Upper lobe of left lung (tissue), 6 donors: Measurements from ENCODE around the gene TFCP2L1. TPM values are rescaled to one million over a fixed set of nuclear protein-coding genes. Genes with fewer than 3 reads are reported as not detected.

Experiments used
- ATAC-seq, 2 donors: fragments of 200-7000 bp; cut with Tn5 transposase; one replicate each; pipeline ENCODE4 v1.9.1; 2022; ENCODE audit warnings: mild to moderate bottlenecking in 2 of 2, moderate library complexity in 2 of 2; ENCODE audit not compliant: low FRiP score in 2 of 2
- DNase-seq, 2 donors: peaks; one replicate each; pipeline ENCODE4 v3.0.0-alpha.2; 2019 to 2020
- H3K27ac ChIP-seq, 4 donors: fragments of 200-600 bp; sonication (generic); one replicate each; pipeline ENCODE4 v1.5.1; 2016 to 2019
- H3K27me3 ChIP-seq, 4 donors: fragments of 200-600 bp; sonication (generic); one replicate each; pipeline ENCODE4 v1.5.1; 2017 to 2019
- H3K36me3 ChIP-seq, 4 donors: fragments of 200-600 bp; sonication (generic); one replicate each; pipeline ENCODE4 v1.5.1; 2016 to 2019
- H3K4me1 ChIP-seq, 4 donors: fragments of 200-600 bp; sonication (generic); one replicate each; pipeline ENCODE4 v1.5.1; 2018 to 2019
- H3K4me3 ChIP-seq, 4 donors: fragments of 200-600 bp; sonication (generic); one replicate each; pipeline ENCODE4 v1.5.1; 2017 to 2019; ENCODE audit warnings: mild to moderate bottlenecking in 2 of 4, moderate library complexity in 1 of 4
- H3K9me3 ChIP-seq, 4 donors: fragments of 200-600 bp; sonication (generic); one replicate each; pipeline ENCODE4 v1.5.1; 2018 to 2019
- CTCF ChIP-seq, 6 experiments: fragments of 450-650 bp in 4 of 6; fragments of 200-600 bp in 2 of 6; sonication (generic) in 2 of 6; IDR thresholded peaks; one replicate each; pipeline ENCODE4 v1.5.1; 2016 to 2019; ENCODE audit warnings: antibody characterized with exemption in 6 of 6
- EP300 ChIP-seq, 4 donors: sonication (generic); formaldehyde crosslinking; IDR thresholded peaks; one replicate each; pipeline ENCODE4 v1.5.1; 2017; ENCODE audit warnings: antibody characterized with exemption in 4 of 4, control low read depth in 2 of 4
- POLR2A ChIP-seq, 4 donors: fragments of 450-650 bp; IDR thresholded peaks; one replicate each; pipeline ENCODE4 v1.5.1; 2016 to 2017; ENCODE audit warnings: antibody characterized with exemption in 4 of 4, mild to moderate bottlenecking in 2 of 4
- POLR2AphosphoS5 ChIP-seq, 2 donors: sonication (generic); formaldehyde crosslinking; IDR thresholded peaks; one replicate each; pipeline ENCODE4 v1.5.1; 2017; ENCODE audit warnings: antibody characterized with exemption in 2 of 2
- WGBS, 2 donors: methylation state at CpG; one replicate each; pipeline ENCODE4 v1.1.5; 2017 to 2018; 5-methylcytosine and 5-hydroxymethylcytosine counted together
- total RNA-seq, 6 donors: library from RNA; depleted of rRNA in 4 of 6; stranded (reverse); fragments of >200 nt in 4 of 6; gene quantifications; one replicate each; pipeline versions ENCODE4 v1.1.0 to v1.2.1, GENCODE V29; 2016 to 2021
- donor health status: DM: no; HTN: no; CAD: no; lungs with moderate emphysema.
- donor health status: DM: no; HTN: yes; CAD: no; lungs with severe emphysema.

The TFCP2L1 gene
- total RNA-seq, 6 donors from 2014 or later = 15.3 to 47.1 (median 33.7) TPM

DNA sequence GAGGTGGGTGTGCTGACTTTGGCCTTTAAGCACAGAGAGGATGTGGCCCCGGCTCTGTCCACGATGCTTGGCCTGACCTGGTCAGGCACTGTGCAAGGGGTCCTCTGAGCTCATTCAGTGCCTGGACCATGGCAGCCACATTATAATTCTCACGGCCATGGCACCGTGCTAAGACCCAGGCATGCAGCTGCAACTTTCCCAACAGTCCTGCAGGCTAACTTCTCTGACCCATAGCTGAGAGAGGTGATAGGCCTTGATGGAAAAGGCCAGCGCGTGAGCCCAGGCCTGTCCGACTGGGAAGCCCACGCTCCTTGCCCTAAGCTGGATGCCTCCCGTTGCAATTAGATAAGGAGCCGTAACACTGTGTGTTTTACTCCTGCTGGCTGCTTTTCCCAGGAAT is 99.9 kb downstream of the TFCP2L1 start:
- Histone ChIP-seq H3K27me3 (no peaks in the 10 kb centered on the region), H3K4me3 (no peak overlapping the region), H3K4me1 (peaks cover 0 to 3% (median 0%) of the 10 kb centered on the region in 4 donors), H3K9me3 (no peaks in the 10 kb centered on the region), H3K36me3 (no peaks in the 10 kb centered on the region), H3K27ac (no peak overlapping the region)
- DNase-seq (no peak), ATAC-seq (no peak)
- 87 to 89% methylated on average over 9 to 10 of the region's 10 CpGs for WGBS, 2 donors
- no peak for TF ChIP-seq POLR2AphosphoS5 (IDR thresholded peaks at IDR 0.05)
- no peak for TF ChIP-seq EP300 (IDR thresholded peaks at IDR 0.05)
- no peak for TF ChIP-seq POLR2A (IDR thresholded peaks at IDR 0.05)
- no peak for TF ChIP-seq CTCF (IDR thresholded peaks at IDR 0.05)

DNA sequence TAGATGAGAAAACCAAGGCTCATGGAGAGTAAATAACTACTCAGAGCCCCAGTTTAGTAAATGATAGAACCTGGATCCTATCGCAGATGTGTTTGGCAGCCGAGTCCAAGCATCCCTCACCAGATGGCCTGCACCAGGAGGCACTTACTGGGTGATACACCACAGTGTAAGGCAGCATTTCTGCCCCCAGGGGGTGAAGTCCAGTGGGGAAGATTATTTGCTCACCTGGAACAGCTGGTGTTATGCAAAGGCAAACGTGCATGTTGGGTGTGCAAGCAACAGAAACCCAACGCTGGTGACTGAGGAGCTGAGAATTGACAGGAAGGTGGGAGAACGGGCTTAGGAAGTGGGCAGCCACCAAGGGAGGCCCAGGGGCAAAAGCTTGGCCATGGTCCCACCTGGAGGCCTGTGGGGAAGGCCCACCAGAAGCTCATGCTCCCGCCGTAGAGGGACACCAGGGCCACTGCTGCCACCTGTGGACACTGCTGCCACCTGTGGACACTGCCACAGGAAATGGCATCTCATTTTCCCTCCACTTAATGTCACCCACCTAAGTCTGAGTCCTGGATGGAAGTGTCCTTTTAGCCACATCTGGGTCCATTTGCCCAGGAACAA is 100.6 kb downstream of the TFCP2L1 start:
- no peaks in the 10 kb centered on the region for H3K27me3 ChIP-seq
- ATAC-seq (no peak), DNase-seq (no peak)
- H3K27ac ChIP-seq = no peak overlapping the region
- H3K4me3 ChIP-seq = no peak overlapping the region
- no peaks in the 10 kb centered on the region for H3K9me3 ChIP-seq
- H3K36me3 ChIP-seq = no peaks in the 10 kb centered on the region
- TF ChIP-seq POLR2A (IDR thresholded peaks at IDR 0.05) = no peak
- TF ChIP-seq CTCF (IDR thresholded peaks at IDR 0.05) = no peak
- no peak for TF ChIP-seq EP300 (IDR thresholded peaks at IDR 0.05)
- no peak for TF ChIP-seq POLR2AphosphoS5 (IDR thresholded peaks at IDR 0.05)
- peaks cover 0 to under 1% (median 0%) of the 10 kb centered on the region in 4 donors for H3K4me1 ChIP-seq
- 74 to 92% methylated on average over 6 to 7 of the region's 7 CpGs for WGBS, 2 donors

GRCh38 chr2:121182520-121182919 is 102.5 kb downstream of the TFCP2L1 start:
- Histone ChIP-seq H3K36me3 (no peaks in the 10 kb centered on the region), H3K4me1 (no peaks in the 10 kb centered on the region), H3K9me3 (no peaks in the 10 kb centered on the region), H3K4me3 (no peak overlapping the region), H3K27me3 (no peaks in the 10 kb centered on the region), H3K27ac (no peak overlapping the region)
- no peak for DNase-seq
- no peak for ATAC-seq
- TF ChIP-seq POLR2A (IDR thresholded peaks at IDR 0.05) = no peak
- no peak for TF ChIP-seq EP300 (IDR thresholded peaks at IDR 0.05)
- no peak for TF ChIP-seq CTCF (IDR thresholded peaks at IDR 0.05)
- TF ChIP-seq POLR2AphosphoS5 (IDR thresholded peaks at IDR 0.05) = no peak
- WGBS, 2 donors = 80 to 87% methylated on average over 4 of the region's 4 CpGs

DNA sequence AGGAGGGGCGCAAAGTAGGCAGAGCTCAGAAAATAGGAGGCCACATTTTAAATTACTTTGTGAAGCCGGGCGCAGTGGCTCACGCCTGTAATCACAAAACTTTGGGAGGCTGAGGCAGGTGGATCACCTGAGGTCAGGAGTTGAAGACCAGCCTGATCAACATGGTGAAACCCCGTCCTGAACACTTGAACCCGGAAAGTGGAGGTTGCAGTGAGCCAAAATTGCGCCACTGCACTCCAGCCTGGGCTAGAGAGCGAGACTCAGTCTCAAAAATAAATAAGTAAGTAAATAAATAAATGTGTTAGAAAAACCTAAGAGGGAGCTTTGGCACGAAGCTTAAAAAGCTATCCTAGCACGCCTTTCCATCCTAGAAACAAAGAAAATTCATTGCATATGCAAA is 105.5 kb downstream of the TFCP2L1 start:
- WGBS, 2 donors = 76 to 78% methylated on average over 10 of the region's 10 CpGs
- H3K27me3 ChIP-seq = no peaks in the 10 kb centered on the region

More for the DNA sequence above, 105.5 kb downstream of the TFCP2L1 start:
- TF ChIP-seq POLR2AphosphoS5 (IDR thresholded peaks at IDR 0.05) (no peak), POLR2A (IDR thresholded peaks at IDR 0.05) (no peak), CTCF (IDR thresholded peaks at IDR 0.05) (no peak), EP300 (IDR thresholded peaks at IDR 0.05) (no peak)
- ATAC-seq (no peak), DNase-seq (peak in 1 of 2 donors; percentile 65)
- Histone ChIP-seq H3K36me3 (no peaks in the 10 kb centered on the region), H3K4me1 (no peaks in the 10 kb centered on the region), H3K27ac (no peak overlapping the region), H3K9me3 (no peaks in the 10 kb centered on the region), H3K4me3 (no peak overlapping the region)
